ENCODE data around the gene AIDA. TPM values are rescaled to one million over a fixed set of nuclear protein-coding genes. Genes with fewer than 3 reads are reported as not detected.
A peak's percentile ranks its signal among the peaks of the same experiment; 100 is the strongest.

Gene AIDA
- total and polyA plus RNA-seq, 12 donors, result 29.5 to 68.4 (median 43.6) TPM

GRCh38 chr1:222654849-222655248 is 57.4 kb downstream of the AIDA start:
- 60 to 69% methylated on average over 5 of the region's 5 CpGs for WGBS, 2 donors
- H3K27ac ChIP-seq, result peak overlapping the region in 6 of 10 donors; percentile 4 to 79 (median 56)

DNA sequence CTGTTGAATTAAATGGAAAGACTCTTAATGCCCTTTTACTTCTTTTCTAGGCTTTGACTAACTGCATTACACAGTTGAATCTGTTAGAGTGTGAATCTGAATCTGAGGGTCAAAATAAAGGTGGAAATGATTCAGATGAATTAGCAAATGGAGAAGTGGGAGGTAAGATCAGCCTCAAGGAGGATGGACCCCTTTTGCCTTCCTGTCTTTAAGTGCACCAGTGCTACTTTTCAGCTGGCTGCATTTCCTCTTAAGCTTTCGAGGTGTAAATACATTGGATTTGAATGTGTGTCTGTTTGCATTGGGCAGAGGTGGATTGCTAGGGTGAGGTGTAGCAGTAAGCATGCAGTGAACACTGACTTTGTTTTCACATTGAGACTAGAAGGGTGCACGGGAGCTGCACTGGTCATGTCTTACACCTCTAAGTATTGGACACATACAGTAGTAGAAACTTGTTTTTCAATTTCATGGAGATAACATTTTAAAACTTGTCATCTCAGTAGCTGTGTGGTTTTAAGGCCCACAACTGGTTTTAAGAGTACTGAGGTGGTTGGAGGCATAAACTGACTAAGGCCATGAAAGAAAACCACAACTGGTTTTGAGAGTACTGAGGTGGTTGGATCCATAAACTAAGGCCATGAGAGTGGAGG is 59.0 kb downstream of the AIDA start:
- TF ChIP-seq, protein P1, sequence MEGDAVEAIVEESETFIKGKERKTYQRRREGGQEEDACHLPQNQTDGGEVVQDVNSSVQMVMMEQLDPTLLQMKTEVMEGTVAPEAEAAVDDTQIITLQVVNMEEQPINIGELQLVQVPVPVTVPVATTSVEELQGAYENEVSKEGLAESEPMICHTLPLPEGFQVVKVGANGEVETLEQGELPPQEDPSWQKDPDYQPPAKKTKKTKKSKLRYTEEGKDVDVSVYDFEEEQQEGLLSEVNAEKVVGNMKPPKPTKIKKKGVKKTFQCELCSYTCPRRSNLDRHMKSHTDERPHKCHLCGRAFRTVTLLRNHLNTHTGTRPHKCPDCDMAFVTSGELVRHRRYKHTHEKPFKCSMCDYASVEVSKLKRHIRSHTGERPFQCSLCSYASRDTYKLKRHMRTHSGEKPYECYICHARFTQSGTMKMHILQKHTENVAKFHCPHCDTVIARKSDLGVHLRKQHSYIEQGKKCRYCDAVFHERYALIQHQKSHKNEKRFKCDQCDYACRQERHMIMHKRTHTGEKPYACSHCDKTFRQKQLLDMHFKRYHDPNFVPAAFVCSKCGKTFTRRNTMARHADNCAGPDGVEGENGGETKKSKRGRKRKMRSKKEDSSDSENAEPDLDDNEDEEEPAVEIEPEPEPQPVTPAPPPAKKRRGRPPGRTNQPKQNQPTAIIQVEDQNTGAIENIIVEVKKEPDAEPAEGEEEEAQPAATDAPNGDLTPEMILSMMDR (IDR thresholded peaks at IDR 0.05), result no peak
- H3K27me3 ChIP-seq, result no peaks in the 10 kb centered on the region
- no peak overlapping the region for H3K4me3 ChIP-seq
- peaks cover 0 to 100% (median 51%) of the 10 kb centered on the region in 9 donors for H3K36me3 ChIP-seq
- intact Hi-C loops (cut with DNase I), result loop anchor here in 1 of 10 donors (10.0 kb wide), 1 partner anchor 51 kb away; no protein-coding TSS in a partner anchor
- H3K27ac ChIP-seq, result no peak overlapping the region
- WGBS, 2 donors, result 86 to 95% methylated on average over 2 of the region's 2 CpGs
- DNase-seq (no peak), ATAC-seq (no peak)
- no peaks in the 10 kb centered on the region for H3K9me3 ChIP-seq
- peaks cover 0 to 18% (median 0%) of the 10 kb centered on the region in 9 donors for H3K4me1 ChIP-seq

More at GRCh38 chr1:222654849-222655248, 57.4 kb downstream of the AIDA start:
- peak in 1 of 2 donors; percentile 42 for DNase-seq
- TF ChIP-seq, protein P1 (IDR thresholded peaks at IDR 0.05), result peak in 2 of 9 donors; percentile 13 to 34
- intact Hi-C loops (cut with DNase I), result loop anchor here in 1 of 10 donors (10.0 kb wide), 1 partner anchor 50 kb away; no protein-coding TSS in a partner anchor
- Histone ChIP-seq H3K9me3 (no peaks in the 10 kb centered on the region), H3K4me1 (peaks cover 0 to 18% (median 0%) of the 10 kb centered on the region in 9 donors), H3K27me3 (no peaks in the 10 kb centered on the region), H3K4me3 (peak overlapping the region in 1 of 10 donors; percentile 18), H3K36me3 (peaks cover 0 to 100% (median 61%) of the 10 kb centered on the region in 9 donors)
- peak in 7 of 8 donors; percentile 63 to 90 (median 72) for ATAC-seq

DNA sequence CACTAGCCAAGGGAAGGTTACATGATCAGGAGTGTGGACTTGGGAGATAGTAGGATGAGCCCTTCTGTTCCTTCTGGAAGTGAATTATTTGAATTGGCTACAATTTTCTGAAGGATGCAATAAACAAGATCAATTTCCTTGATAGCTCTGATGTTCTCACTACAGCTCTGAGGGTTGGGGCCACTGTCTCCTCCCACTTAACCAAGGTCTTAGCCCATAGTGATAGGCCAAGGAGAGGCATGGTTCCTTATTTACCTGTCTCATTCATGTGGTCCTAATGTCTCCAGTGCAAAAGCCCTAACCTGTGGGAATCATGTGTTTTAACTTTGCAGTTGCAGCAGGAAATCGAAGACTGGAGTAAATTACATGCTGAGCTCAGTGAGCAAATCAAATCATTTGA is 59.6 kb downstream of the AIDA start:
- no peak for ATAC-seq
- peaks cover 0 to 100% (median 47%) of the 10 kb centered on the region in 9 donors for H3K36me3 ChIP-seq
- no peaks in the 10 kb centered on the region for H3K27me3 ChIP-seq
- H3K9me3 ChIP-seq, result no peaks in the 10 kb centered on the region
- no peak overlapping the region for H3K27ac ChIP-seq
- no peak for DNase-seq
- TF ChIP-seq, protein P1 (IDR thresholded peaks at IDR 0.05), result no peak
- H3K4me3 ChIP-seq, result no peak overlapping the region
- intact Hi-C loops (cut with DNase I), result loop anchor here in 1 of 10 donors (10.0 kb wide), 1 partner anchor 52 kb away; no protein-coding TSS in a partner anchor
- 92 to 95% methylated on average over 1 of the region's 1 CpG for WGBS, 2 donors
- peaks cover 0 to 18% (median 0%) of the 10 kb centered on the region in 9 donors for H3K4me1 ChIP-seq

DNA sequence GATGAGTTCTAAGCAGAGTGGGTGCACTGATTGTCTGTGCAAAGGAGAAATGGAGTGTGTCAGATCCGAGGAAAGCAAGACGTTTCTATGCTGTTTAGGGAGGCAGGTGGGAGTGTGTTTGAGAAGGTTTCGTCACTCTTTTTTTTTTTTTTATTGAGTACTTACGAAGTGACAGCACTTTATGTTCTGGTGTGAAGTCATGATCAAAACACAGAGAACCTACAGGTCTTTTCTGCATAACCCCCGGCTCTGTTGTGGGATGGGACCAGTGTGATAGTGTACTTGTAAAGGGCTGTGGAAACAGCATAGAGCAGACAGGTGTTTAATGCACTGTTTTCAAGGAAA is 67.7 kb downstream of the AIDA start:
- H3K27me3 ChIP-seq, result no peaks in the 10 kb centered on the region
- H3K4me3 ChIP-seq, result peak overlapping the region; percentile 57 to 96 (median 89)
- H3K36me3 ChIP-seq, result peaks cover 0 to 56% (median 6%) of the 10 kb centered on the region in 9 donors
- H3K9me3 ChIP-seq, result no peaks in the 10 kb centered on the region
- H3K27ac ChIP-seq, result peak overlapping the region; percentile 57 to 99 (median 94)
- WGBS, 2 donors, result 3 to 4% methylated on average over 5 of the region's 5 CpGs
- ATAC-seq (peak in 4 of 8 donors; percentile 0 to 5 (median 2)), DNase-seq (no peak)
- intact Hi-C loops (cut with DNase I), result loop anchor here in 4 of 10 donors (1.0 to 10.0 kb wide), 3 partner anchors 68 to 70 kb away; partner anchors contain the start of genes AIDA (in 3 of the 4) and BROX (in 3 of the 4)
- TF ChIP-seq, protein P1 (IDR thresholded peaks at IDR 0.05), result no peak
- peaks cover 0 to 24% (median 16%) of the 10 kb centered on the region in 9 donors for H3K4me1 ChIP-seq
